AG09309 (cell line): Measurements from ENCODE around the gene HAGHL.

ENCODE experiments used
- DNase-seq: peaks from one replicate; pipeline ENCODE4 v3.0.0-alpha.2; 2010; ENCODE audit warnings: low read depth
- H3K4me3 ChIP-seq: 2 replicates; pipeline ENCODE4 v1.5.1; 2011; ENCODE audit warnings: mild to moderate bottlenecking, low read depth, low read length, moderate library complexity; ENCODE audit not compliant: control insufficient read depth
- TF ChIP-seq, protein P1 (sequence below): IDR thresholded peaks from 2 replicates; pipeline ENCODE4 v1.5.1; 2011; ENCODE audit warnings: mild to moderate bottlenecking, low read depth, low read length, inconsistent platforms; ENCODE audit not compliant: insufficient read depth, control insufficient read depth; ENCODE audit errors: missing control alignments

The HAGHL gene

DNA sequence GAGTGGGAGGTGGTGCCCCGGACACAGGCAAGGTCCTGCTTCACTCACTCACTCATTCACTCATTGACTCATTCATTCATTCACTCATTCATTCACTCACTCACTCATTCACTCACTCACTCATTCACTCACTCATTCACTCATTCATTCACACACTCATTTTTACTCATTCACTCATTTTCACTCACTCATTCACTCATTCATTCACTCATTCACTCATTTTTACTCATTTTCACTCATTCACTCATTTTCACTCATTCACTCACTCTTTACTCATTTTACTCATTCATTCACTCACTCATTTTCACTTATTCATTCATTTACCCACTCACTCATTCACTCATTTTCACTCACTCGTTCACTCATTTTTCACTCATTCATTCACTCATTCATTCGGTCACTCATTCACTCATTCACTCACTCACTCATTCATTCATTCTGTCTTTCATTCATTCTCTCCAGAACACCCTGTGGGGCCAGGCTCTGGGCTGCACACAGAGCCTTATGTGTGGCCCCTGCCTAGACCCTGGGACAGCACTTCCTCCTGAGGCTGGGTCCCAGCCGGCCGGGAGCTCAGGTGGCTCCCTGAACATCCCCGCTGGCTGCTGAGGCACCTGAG lies 52.1 kb downstream of the HAGHL start:
- no peak for DNase-seq
- H3K4me3 ChIP-seq: no peak overlapping the region
- TF ChIP-seq, protein P1, sequence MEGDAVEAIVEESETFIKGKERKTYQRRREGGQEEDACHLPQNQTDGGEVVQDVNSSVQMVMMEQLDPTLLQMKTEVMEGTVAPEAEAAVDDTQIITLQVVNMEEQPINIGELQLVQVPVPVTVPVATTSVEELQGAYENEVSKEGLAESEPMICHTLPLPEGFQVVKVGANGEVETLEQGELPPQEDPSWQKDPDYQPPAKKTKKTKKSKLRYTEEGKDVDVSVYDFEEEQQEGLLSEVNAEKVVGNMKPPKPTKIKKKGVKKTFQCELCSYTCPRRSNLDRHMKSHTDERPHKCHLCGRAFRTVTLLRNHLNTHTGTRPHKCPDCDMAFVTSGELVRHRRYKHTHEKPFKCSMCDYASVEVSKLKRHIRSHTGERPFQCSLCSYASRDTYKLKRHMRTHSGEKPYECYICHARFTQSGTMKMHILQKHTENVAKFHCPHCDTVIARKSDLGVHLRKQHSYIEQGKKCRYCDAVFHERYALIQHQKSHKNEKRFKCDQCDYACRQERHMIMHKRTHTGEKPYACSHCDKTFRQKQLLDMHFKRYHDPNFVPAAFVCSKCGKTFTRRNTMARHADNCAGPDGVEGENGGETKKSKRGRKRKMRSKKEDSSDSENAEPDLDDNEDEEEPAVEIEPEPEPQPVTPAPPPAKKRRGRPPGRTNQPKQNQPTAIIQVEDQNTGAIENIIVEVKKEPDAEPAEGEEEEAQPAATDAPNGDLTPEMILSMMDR: no peak
